Astrocyte (in vitro differentiated cells and primary cell): ENCODE results near the gene ZNF43. TPM values are rescaled to one million over a fixed set of nuclear protein-coding genes. Genes with fewer than 3 reads are reported as not detected.

Experiments used
- DNase-seq: peaks from one replicate; pipeline ENCODE4 v3.0.0-alpha.2; 2010; ENCODE audit warnings: low read depth
- FAIRE-seq: peaks from 2 replicates; lab custom pipeline; 2011; peaks lifted over from hg19 to GRCh38; lab: Jason Lieb, UNC
- H2AFZ ChIP-seq: 2 replicates; pipeline ENCODE4 v1.6.0; 2012; ENCODE audit warnings: low read depth, low read length, inconsistent platforms
- H3K27ac ChIP-seq: 2 replicates; pipeline ENCODE4 v1.5.1; 2011; ENCODE audit warnings: low read depth, low read length, inconsistent platforms
- H3K27me3 ChIP-seq: 2 replicates; pipeline ENCODE4 v1.6.0; 2011; ENCODE audit warnings: low read length, inconsistent platforms; ENCODE audit not compliant: insufficient read depth
- H3K36me3 ChIP-seq: 2 replicates; pipeline ENCODE4 v1.5.1; 2011; ENCODE audit warnings: low read length, inconsistent platforms; ENCODE audit not compliant: insufficient read depth
- H3K4me1 ChIP-seq: 2 replicates; pipeline ENCODE4 v1.5.1; 2011; ENCODE audit warnings: low read length, inconsistent platforms; ENCODE audit not compliant: insufficient read depth
- H3K4me2 ChIP-seq: 2 replicates; pipeline ENCODE4 v1.6.0; 2012; ENCODE audit warnings: low read length, inconsistent platforms
- H3K4me3 ChIP-seq: 2 replicates; pipeline ENCODE4 v1.5.1; 2011; ENCODE audit warnings: low read depth, mild to moderate bottlenecking, low read length, inconsistent platforms; ENCODE audit not compliant: insufficient read depth
- H3K79me2 ChIP-seq: 2 replicates; pipeline ENCODE4 v1.6.0; 2012; ENCODE audit warnings: mild to moderate bottlenecking, low read length, inconsistent platforms; ENCODE audit not compliant: insufficient read depth
- H3K9ac ChIP-seq: 2 replicates; pipeline ENCODE4 v1.6.0; 2012; ENCODE audit warnings: mild to moderate bottlenecking, low read length, inconsistent platforms
- H3K9me3 ChIP-seq: 2 replicates; pipeline ENCODE4 v1.5.1; 2012; ENCODE audit warnings: low read depth, mild to moderate bottlenecking, low read length, inconsistent platforms; ENCODE audit not compliant: insufficient read depth
- H4K20me1 ChIP-seq: 2 replicates; pipeline ENCODE4 v1.6.0; 2012; ENCODE audit warnings: low read length, inconsistent platforms; ENCODE audit not compliant: insufficient read depth
- H3K27ac Mint-ChIP-seq: one replicate; pipeline ENCODE4 v1.8.0; 2021; ENCODE audit warnings: mild to moderate bottlenecking, mixed read lengths; ENCODE audit not compliant: unreplicated experiment
- H3K27me3 Mint-ChIP-seq: one replicate; pipeline ENCODE4 v1.8.0; 2021; ENCODE audit warnings: low read depth, mixed read lengths; ENCODE audit not compliant: unreplicated experiment
- H3K36me3 Mint-ChIP-seq: one replicate; pipeline ENCODE4 v1.8.0; 2021; ENCODE audit warnings: low read depth, mixed read lengths; ENCODE audit not compliant: unreplicated experiment
- H3K4me1 Mint-ChIP-seq: one replicate; pipeline ENCODE4 v1.8.0; 2021; ENCODE audit warnings: low read depth, mixed read lengths; ENCODE audit not compliant: unreplicated experiment
- H3K4me3 Mint-ChIP-seq: one replicate; pipeline ENCODE4 v1.8.0; 2021; ENCODE audit warnings: mild to moderate bottlenecking, moderate library complexity, mixed read lengths; ENCODE audit not compliant: unreplicated experiment
- H3K9me3 Mint-ChIP-seq: one replicate; pipeline ENCODE4 v1.8.0; 2021; ENCODE audit warnings: mild to moderate bottlenecking, mixed read lengths; ENCODE audit not compliant: unreplicated experiment
- EZH2 ChIP-seq: IDR thresholded peaks from 2 replicates; pipeline ENCODE4 v1.6.1; 2012; ENCODE audit warnings: mild to moderate bottlenecking, low read length, inconsistent platforms; ENCODE audit not compliant: insufficient read depth
- total RNA-seq: library from RNA; stranded (reverse); gene quantifications from 2 replicates; pipeline ENCODE4 v1.2.1, GENCODE V29; 2021
- TF ChIP-seq, protein P1 (sequence below): IDR thresholded peaks from 2 replicates; pipeline ENCODE4 v1.5.1; 2011; ENCODE audit warnings: low read depth, mild to moderate bottlenecking, inconsistent platforms, low read length, moderate library complexity; ENCODE audit not compliant: insufficient read depth

Gene ZNF43
- total RNA-seq, 1 donor from 2014 or later, result 15.3 TPM

DNA sequence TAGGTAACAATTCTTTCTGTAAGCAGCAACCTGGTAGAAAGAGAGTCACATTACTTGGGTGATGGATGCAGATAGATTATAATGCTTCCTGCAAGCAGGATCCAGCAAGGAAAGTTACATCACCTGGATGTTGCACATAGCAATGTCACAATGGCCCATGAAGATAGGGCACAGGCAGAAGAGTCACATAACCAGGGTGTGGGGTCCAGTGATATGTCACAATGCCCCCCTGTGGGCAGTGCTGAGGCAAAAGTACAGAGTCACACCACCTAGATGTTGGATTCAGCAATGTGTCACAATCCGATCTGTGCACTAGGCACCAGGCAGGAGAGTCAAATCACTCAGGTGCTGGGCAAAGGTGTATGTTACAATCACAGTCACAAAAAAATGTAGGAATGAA is 4.0 kb upstream of the ZNF43 start:
- Mint-ChIP-seq H3K27me3 (no peaks in the 10 kb centered on the region), H3K27ac (no peak overlapping the region), H3K4me3 (no peak overlapping the region), H3K9me3 (peaks cover 4% of the 10 kb centered on the region), H3K4me1 (no peaks in the 10 kb centered on the region), H3K36me3 (peaks cover 30% of the 10 kb centered on the region)
- DNase-seq (no peak), FAIRE-seq (no peak)
- H3K27ac ChIP-seq, result no peak overlapping the region
- H3K27me3 ChIP-seq, result no peaks in the 10 kb centered on the region
- no peaks in the 10 kb centered on the region for H4K20me1 ChIP-seq
- H3K79me2 ChIP-seq, result peaks cover 6% of the 10 kb centered on the region
- no peak overlapping the region for H2AFZ ChIP-seq
- no peak overlapping the region for H3K9ac ChIP-seq
- no peak overlapping the region for H3K4me3 ChIP-seq
- no peaks in the 10 kb centered on the region for H3K4me1 ChIP-seq
- no peaks in the 10 kb centered on the region for H3K9me3 ChIP-seq
- peaks cover 33% of the 10 kb centered on the region for H3K36me3 ChIP-seq
- TF ChIP-seq, protein P1, sequence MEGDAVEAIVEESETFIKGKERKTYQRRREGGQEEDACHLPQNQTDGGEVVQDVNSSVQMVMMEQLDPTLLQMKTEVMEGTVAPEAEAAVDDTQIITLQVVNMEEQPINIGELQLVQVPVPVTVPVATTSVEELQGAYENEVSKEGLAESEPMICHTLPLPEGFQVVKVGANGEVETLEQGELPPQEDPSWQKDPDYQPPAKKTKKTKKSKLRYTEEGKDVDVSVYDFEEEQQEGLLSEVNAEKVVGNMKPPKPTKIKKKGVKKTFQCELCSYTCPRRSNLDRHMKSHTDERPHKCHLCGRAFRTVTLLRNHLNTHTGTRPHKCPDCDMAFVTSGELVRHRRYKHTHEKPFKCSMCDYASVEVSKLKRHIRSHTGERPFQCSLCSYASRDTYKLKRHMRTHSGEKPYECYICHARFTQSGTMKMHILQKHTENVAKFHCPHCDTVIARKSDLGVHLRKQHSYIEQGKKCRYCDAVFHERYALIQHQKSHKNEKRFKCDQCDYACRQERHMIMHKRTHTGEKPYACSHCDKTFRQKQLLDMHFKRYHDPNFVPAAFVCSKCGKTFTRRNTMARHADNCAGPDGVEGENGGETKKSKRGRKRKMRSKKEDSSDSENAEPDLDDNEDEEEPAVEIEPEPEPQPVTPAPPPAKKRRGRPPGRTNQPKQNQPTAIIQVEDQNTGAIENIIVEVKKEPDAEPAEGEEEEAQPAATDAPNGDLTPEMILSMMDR, result no peak
- H3K4me2 ChIP-seq, result no peak overlapping the region

- Mint-ChIP-seq H3K27ac (no peak overlapping the region), H3K9me3 (peaks cover 4% of the 10 kb centered on the region), H3K4me3 (no peak overlapping the region), H3K27me3 (no peaks in the 10 kb centered on the region), H3K4me1 (no peaks in the 10 kb centered on the region), H3K36me3 (peaks cover 29% of the 10 kb centered on the region)
- Histone ChIP-seq H3K4me3 (no peak overlapping the region), H3K9me3 (no peaks in the 10 kb centered on the region), H4K20me1 (no peaks in the 10 kb centered on the region), H3K27me3 (no peaks in the 10 kb centered on the region), H3K36me3 (peaks cover 29% of the 10 kb centered on the region), H3K4me2 (no peak overlapping the region), H3K79me2 (peaks cover 19% of the 10 kb centered on the region), H3K4me1 (no peaks in the 10 kb centered on the region), H3K27ac (no peak overlapping the region), H2AFZ (no peak overlapping the region), H3K9ac (no peak overlapping the region)
- DNase-seq (peak; percentile 14), FAIRE-seq (no peak)
- TF ChIP-seq, protein P1, result no peak
- TF ChIP-seq EZH2, result no peak
These were observed 2.7 kb upstream of the ZNF43 start for GRCh38 chr19:21838646-21839045.

DNA sequence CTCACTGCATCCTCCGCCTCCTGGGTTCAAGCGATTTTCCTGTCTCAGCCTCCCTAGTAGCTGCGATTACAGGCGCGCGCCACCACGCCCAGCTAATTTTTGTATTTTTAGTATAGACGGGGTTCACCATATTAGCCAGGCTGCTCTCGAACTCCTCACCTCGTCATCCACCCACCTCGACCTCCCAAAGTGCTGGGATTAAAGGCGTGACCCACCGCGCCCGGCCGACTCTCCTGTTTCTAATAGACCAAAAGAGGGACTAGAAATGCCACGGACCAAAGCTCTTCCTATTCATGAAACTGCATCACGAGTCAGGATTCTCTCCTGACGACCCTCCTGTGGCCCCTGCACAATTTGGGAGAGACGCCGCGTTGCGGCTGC is 563 bp downstream of the ZNF43 start:
- Mint-ChIP-seq H3K4me1 (no peaks in the 10 kb centered on the region), H3K27ac (peak overlapping the region; percentile 100), H3K4me3 (peak overlapping the region; percentile 99), H3K36me3 (peaks cover 18% of the 10 kb centered on the region), H3K9me3 (peaks cover 5% of the 10 kb centered on the region), H3K27me3 (no peaks in the 10 kb centered on the region)
- Histone ChIP-seq H4K20me1 (peaks cover 4% of the 10 kb centered on the region), H3K4me2 (peak overlapping the region; percentile 89), H3K27me3 (no peaks in the 10 kb centered on the region), H2AFZ (peak overlapping the region; percentile 86), H3K36me3 (peaks cover 5% of the 10 kb centered on the region), H3K79me2 (peaks cover 51% of the 10 kb centered on the region), H3K9me3 (no peaks in the 10 kb centered on the region), H3K9ac (peak overlapping the region; percentile 83), H3K4me1 (no peaks in the 10 kb centered on the region), H3K27ac (peak overlapping the region; percentile 85), H3K4me3 (peak overlapping the region; percentile 85)
- FAIRE-seq (no peak), DNase-seq (no peak)
- no peak for TF ChIP-seq EZH2
- TF ChIP-seq, protein P1, result no peak
